Smooth muscle cell (in vitro differentiated cells): Measurements from ENCODE around the gene LRFN2. TPM values are rescaled to one million over a fixed set of nuclear protein-coding genes. Genes with fewer than 3 reads are reported as not detected.
A peak's percentile ranks its signal among the peaks of the same experiment; 100 is the strongest.

ENCODE experiments used
- DNase-seq: peaks from one replicate; lab custom pipeline; 2025; ENCODE audit not compliant: unreplicated experiment; lab: John Stamatoyannopoulos, UW
- H2AFZ ChIP-seq: fragments of 200-600 bp; sonication (generic); 2 replicates; pipeline ENCODE4 v1.6.0; 2016; ENCODE audit warnings: antibody characterized with exemption, low read depth, mild to moderate bottlenecking
- H3F3A ChIP-seq: fragments of 200-600 bp; sonication (generic); 2 replicates; pipeline ENCODE4 v1.6.0; 2017; ENCODE audit warnings: antibody characterized with exemption, low read depth
- H3K27ac ChIP-seq: fragments of 200-600 bp; sonication (generic); 2 replicates; pipeline ENCODE4 v1.5.1; 2016; ENCODE audit warnings: low read depth, mild to moderate bottlenecking
- H3K27me3 ChIP-seq: fragments of 200-600 bp; sonication (generic); 2 replicates; pipeline ENCODE4 v1.6.1; 2016; ENCODE audit warnings: low read depth, mild to moderate bottlenecking
- H3K36me3 ChIP-seq: fragments of 200-600 bp; sonication (generic); 2 replicates; pipeline ENCODE4 v1.5.1; 2016; ENCODE audit warnings: low read depth
- H3K4me1 ChIP-seq: fragments of 200-600 bp; sonication (generic); 2 replicates; pipeline ENCODE4 v1.5.1; 2016; ENCODE audit warnings: low read depth
- H3K4me2 ChIP-seq: fragments of 200-600 bp; sonication (generic); 2 replicates; pipeline ENCODE4 v1.6.0; 2016; ENCODE audit warnings: mild to moderate bottlenecking
- H3K4me3 ChIP-seq: fragments of 200-600 bp; sonication (generic); 2 replicates; pipeline ENCODE4 v1.5.1; 2016; ENCODE audit warnings: mild to moderate bottlenecking
- H3K79me2 ChIP-seq: fragments of 200-600 bp; sonication (generic); 2 replicates; pipeline ENCODE4 v1.6.0; 2016; ENCODE audit warnings: low read depth, mild to moderate bottlenecking
- H3K9ac ChIP-seq: fragments of 200-600 bp; sonication (generic); 2 replicates; pipeline ENCODE4 v1.6.0; 2016; ENCODE audit warnings: low read depth
- H3K9me3 ChIP-seq: fragments of 200-600 bp; sonication (generic); replicated peaks from 2 replicates; pipeline ENCODE4 v1.5.1; 2016; ENCODE audit warnings: low read depth
- H4K20me1 ChIP-seq: fragments of 200-600 bp; sonication (generic); 2 replicates; pipeline ENCODE4 v1.6.0; 2016; ENCODE audit warnings: low read depth
- CTCF ChIP-seq: fragments of 200-600 bp; sonication (generic); IDR thresholded peaks from 2 replicates; pipeline ENCODE4 v1.5.1; 2017; ENCODE audit warnings: borderline replicate concordance, mild to moderate bottlenecking, antibody characterized with exemption; ENCODE audit not compliant: insufficient read depth, poor library complexity, severe bottlenecking
- WGBS: methylation state at CpG from one replicate; pipeline ENCODE4 v1.1.7; 2016; ENCODE audit warnings: low lambda C conversion rate; 5-methylcytosine and 5-hydroxymethylcytosine counted together
- polyA plus RNA-seq: library from polyadenylated mRNA; unstranded; fragments of >200 nt; fragmentation: Nextera tagmentation; extraction: Ambion mirVana; gene quantifications from 2 replicates; pipeline ENCODE4 v1.2.1, GENCODE V29; 2016
- total RNA-seq: library from RNA; depleted of rRNA; stranded (reverse); fragments of >200 nt; gene quantifications from 2 replicates; pipeline ENCODE4 v1.2.3, GENCODE V29; 2014

The LRFN2 gene
- total and polyA plus RNA-seq, 2 experiments from 2014 or later = 0.04 to 0.57 TPM

DNA sequence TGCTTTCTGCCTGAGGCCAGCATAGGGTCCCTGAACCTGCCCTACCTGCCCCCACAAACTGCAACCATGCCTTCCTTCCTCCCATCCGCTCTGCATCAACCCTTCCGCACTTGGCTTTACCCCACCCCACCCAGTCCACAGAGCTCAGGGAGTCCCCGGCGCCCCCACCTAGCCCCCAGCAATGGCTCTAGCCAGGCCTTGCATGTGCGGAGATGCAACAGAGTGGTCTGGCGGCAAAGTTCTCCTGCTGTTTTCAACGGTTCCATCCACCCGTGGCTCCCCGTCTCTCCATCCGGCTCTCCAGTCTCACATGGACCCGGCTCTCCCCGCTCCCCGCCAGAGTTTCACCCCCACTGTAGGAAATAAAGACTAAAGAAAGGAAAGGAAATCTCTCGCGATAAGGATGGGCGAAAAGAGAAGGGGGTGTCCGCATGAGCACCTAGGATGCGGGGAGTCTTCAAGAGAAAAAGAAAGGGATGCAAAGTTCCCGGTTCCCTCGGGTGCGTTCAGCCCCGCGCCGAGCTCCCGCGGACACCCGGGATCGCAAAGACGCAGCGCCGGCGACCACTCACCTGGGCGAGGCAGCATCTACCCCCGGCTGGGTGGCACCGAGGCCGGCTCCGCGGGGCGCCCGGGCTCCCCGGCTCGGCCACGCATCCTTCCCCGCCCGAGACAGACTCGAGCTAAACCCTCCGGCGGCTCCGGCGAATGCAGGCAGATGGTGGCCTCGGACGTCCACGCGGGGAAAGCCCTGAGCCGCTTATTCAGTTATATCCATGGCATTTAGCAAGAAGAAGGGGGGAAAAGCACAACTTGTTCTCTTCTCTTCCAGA is 579 bp downstream of the LRFN2 start:
- peaks cover 2% of the 10 kb centered on the region for H3K4me1 ChIP-seq
- TF ChIP-seq CTCF = no peak
- no peak for DNase-seq
- H3K9me3 ChIP-seq = no peaks in the 10 kb centered on the region
- no peaks in the 10 kb centered on the region for H3K36me3 ChIP-seq
- H3K9ac ChIP-seq = no peak overlapping the region
- no peaks in the 10 kb centered on the region for H4K20me1 ChIP-seq
- no peak overlapping the region for H2AFZ ChIP-seq
- no peaks in the 10 kb centered on the region for H3K79me2 ChIP-seq
- H3K27me3 ChIP-seq = peaks cover 81% of the 10 kb centered on the region
- no peaks in the 10 kb centered on the region for H3F3A ChIP-seq
- WGBS = 10% methylated on average over 53 of the region's 55 CpGs
- peak overlapping the region; percentile 89 for H3K4me2 ChIP-seq
- H3K27ac ChIP-seq = no peak overlapping the region
- peak overlapping the region; percentile 55 for H3K4me3 ChIP-seq

DNA sequence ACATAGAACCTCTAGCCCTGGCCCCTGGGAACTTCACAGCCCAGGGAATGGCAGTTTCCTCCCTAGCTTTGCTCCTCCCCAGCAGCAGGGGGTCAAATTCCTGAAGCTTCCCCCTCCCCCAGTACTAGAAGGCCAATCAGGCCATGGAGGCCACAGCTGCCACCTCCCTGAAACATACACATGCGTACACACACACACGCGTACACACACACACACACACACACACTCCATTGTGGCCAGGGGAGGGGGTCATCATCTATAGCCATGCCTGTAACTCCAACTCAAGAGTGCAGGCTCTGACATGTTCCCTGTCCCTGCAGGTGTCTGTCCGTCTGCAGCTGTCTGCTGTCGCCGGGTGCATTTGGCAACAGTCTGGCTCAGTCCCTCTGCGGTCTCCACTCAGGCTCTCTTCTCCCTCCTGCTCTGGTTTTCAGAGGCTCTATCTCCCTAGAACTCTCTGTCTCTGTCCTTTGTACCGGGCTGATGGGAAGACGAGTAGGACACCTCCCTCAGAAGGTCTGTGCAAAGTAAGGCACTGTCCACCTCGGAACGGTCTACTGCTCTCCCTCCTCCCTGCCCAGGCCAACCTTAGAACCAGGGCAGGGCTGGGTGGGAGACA is 1.4 kb downstream of the LRFN2 start:
- H3K36me3 ChIP-seq = no peaks in the 10 kb centered on the region

DNA sequence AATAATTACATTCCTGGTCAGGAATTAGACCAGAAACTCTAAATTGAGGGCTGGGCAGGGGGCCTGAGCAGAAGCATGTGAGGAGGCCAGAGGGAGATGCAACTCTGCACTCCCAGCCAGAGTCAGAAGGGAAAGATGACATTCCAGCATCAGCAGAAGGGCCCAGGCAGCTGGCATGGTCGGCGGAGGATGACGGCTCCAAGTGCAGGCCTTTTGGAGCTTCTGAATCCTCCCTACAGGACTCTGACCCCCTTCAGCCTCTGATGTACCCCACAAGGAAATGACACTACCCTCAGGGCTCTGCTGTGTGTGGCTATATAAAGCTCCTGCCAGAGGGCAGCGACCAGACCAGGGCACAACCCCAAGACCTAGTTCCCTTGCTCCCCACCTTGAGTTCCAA is 1.9 kb downstream of the LRFN2 start:
- 48% methylated on average over 4 of the region's 4 CpGs for WGBS
- Histone ChIP-seq H3K4me2 (no peak overlapping the region), H3K36me3 (no peaks in the 10 kb centered on the region), H3K27me3 (peaks cover 74% of the 10 kb centered on the region), H3K9me3 (no peaks in the 10 kb centered on the region), H3F3A (no peaks in the 10 kb centered on the region), H3K4me3 (no peak overlapping the region), H3K79me2 (no peaks in the 10 kb centered on the region), H2AFZ (no peak overlapping the region), H3K9ac (no peak overlapping the region), H4K20me1 (no peaks in the 10 kb centered on the region), H3K27ac (no peak overlapping the region), H3K4me1 (peaks cover 2% of the 10 kb centered on the region)
- no peak for DNase-seq
- no peak for TF ChIP-seq CTCF

More for the DNA sequence above, 1.4 kb downstream of the LRFN2 start:
- 42% methylated on average over 11 of the region's 11 CpGs for WGBS
- Histone ChIP-seq H3K4me2 (no peak overlapping the region), H3K4me3 (no peak overlapping the region), H3K27ac (no peak overlapping the region), H3K9me3 (no peaks in the 10 kb centered on the region), H3F3A (no peaks in the 10 kb centered on the region), H3K9ac (no peak overlapping the region), H2AFZ (no peak overlapping the region), H3K79me2 (no peaks in the 10 kb centered on the region), H3K4me1 (peaks cover 2% of the 10 kb centered on the region), H3K27me3 (peaks cover 77% of the 10 kb centered on the region), H4K20me1 (no peaks in the 10 kb centered on the region)
- DNase-seq = no peak
- TF ChIP-seq CTCF = no peak
